Measurements from ENCODE around the gene RPRD1B.

DNA sequence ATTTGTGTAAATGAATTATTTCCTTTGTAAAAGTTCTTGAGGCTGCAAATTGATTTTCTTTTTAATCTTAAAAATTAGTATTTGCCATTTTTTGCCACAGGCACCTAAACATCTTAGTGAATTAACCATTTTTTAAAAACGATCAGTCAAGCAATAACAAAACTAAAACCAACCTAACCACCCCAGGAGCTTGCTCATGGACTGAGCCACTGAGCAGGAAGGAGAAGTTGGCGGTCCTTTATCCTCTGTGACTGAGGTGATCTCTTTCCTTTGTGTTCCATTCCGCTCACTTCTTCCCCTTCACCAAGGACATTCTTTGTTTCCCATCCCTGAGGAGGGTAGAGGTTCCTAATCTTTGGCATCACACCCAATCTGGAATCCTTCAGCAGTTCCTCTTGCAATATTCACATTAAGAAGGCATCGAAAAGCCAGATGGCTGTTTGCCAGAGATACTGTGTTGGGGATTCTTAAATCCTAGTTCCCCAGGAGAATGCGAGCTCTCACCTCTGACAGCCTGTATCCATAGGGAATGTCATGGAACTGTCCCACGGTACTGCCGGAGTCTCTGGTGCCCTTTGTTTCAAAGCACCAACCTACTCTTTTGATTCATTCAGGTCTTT lies 30.5 kb downstream of the RPRD1B start:
- TF ChIP-seq, protein P1, sequence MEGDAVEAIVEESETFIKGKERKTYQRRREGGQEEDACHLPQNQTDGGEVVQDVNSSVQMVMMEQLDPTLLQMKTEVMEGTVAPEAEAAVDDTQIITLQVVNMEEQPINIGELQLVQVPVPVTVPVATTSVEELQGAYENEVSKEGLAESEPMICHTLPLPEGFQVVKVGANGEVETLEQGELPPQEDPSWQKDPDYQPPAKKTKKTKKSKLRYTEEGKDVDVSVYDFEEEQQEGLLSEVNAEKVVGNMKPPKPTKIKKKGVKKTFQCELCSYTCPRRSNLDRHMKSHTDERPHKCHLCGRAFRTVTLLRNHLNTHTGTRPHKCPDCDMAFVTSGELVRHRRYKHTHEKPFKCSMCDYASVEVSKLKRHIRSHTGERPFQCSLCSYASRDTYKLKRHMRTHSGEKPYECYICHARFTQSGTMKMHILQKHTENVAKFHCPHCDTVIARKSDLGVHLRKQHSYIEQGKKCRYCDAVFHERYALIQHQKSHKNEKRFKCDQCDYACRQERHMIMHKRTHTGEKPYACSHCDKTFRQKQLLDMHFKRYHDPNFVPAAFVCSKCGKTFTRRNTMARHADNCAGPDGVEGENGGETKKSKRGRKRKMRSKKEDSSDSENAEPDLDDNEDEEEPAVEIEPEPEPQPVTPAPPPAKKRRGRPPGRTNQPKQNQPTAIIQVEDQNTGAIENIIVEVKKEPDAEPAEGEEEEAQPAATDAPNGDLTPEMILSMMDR (IDR thresholded peaks at IDR 0.05; ENCODE audit: control extremely low read depth in 1 of 3, insufficient read depth in 1 of 3, low read depth in 1 of 3, low read length in 3 of 3) = no peak
- TF ChIP-seq GABPA (IDR thresholded peaks at IDR 0.05; ENCODE audit: borderline replicate concordance, insufficient read depth, low read length) = no peak
- no peak for TF ChIP-seq EZH2 (IDR thresholded peaks at IDR 0.05; ENCODE audit: low read depth, low read length, severe bottlenecking)
- TF ChIP-seq SIN3A (conservative IDR thresholded peaks at IDR 0.05 in 1 of 2, IDR thresholded peaks at IDR 0.05 in 1 of 2; ENCODE audit: low read depth in 1 of 2, low read length in 2 of 2) = no peak
- no peak for TF ChIP-seq ZNF274 (IDR thresholded peaks at IDR 0.05; ENCODE audit: borderline replicate concordance, extremely low read depth, low read length)
- no peak for TF ChIP-seq YY1 (IDR thresholded peaks at IDR 0.05; ENCODE audit: low read depth, low read length)
- no peak for TF ChIP-seq EP300 (IDR thresholded peaks at IDR 0.05; ENCODE audit: borderline replicate concordance in 1 of 2, low read depth in 2 of 2, low read length in 2 of 2)
